AML-193 (cell line): ENCODE data around the gene SRL.
"Not testable (repeated sequence)": the region's sequence is repeated elsewhere in the genome, so short reads cannot be mapped to it uniquely, and the experiment has no call there.

Experiments
- DNase-seq, 2 experiments: peaks; one replicate each; lab custom pipeline; 2025; lab: John Stamatoyannopoulos, UW

The SRL gene

DNA sequence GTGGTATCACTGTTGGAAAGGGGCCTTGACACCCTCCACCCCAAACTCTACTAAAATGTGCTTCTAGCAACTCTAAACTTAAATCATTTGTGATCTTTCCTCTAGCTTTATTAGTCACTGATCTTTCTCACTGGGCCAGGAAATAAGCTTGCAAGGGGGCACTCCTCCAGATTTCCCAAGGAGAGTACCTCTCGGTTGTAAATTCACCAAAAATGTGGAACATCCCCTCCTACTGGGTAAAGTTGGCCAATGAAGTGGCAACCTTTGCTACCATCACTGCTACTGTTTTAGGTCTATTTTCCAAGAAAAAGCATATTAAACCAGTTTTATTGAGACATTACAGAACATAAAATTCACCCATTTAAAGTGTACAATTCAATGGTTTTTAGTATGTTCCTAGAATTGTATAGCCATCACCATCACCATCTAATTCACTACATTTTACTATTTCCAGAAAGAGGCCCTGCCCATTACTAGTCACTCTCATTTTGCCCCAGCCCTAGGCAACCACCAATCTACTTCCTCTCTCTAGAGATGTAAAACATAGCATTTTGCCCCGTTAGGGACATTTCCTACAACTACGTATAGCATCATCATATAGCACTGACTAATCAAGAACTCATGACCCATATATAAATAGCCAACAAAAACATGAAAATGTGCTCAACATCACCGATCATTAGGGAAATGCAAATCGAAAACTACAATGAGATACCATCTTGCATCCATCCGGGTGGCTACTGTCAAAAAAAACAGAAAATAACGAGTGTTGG, 81.0 kb downstream of the SRL start:
- no peak for DNase-seq

DNA sequence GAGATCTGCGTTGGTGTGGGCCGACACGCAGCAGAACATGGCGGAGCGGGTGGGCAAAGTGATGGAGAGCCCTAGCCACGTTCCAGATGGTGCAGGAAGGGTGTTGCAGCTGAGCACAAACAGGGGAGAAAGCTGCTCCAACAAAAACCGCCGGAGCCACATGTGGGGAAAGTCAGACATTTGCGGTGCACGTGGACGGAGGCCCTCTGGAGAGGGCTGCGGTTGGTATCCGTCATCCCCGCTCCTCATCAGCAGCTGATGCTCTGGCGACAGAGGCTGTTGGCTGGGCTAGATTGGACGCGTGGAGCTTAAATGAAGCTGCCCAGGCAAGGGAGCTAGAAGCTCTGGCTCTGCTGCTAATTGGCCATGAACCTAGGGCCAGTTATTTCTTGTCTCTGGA, 82.2 kb downstream of the SRL start:
- DNase-seq, result no peak

DNA sequence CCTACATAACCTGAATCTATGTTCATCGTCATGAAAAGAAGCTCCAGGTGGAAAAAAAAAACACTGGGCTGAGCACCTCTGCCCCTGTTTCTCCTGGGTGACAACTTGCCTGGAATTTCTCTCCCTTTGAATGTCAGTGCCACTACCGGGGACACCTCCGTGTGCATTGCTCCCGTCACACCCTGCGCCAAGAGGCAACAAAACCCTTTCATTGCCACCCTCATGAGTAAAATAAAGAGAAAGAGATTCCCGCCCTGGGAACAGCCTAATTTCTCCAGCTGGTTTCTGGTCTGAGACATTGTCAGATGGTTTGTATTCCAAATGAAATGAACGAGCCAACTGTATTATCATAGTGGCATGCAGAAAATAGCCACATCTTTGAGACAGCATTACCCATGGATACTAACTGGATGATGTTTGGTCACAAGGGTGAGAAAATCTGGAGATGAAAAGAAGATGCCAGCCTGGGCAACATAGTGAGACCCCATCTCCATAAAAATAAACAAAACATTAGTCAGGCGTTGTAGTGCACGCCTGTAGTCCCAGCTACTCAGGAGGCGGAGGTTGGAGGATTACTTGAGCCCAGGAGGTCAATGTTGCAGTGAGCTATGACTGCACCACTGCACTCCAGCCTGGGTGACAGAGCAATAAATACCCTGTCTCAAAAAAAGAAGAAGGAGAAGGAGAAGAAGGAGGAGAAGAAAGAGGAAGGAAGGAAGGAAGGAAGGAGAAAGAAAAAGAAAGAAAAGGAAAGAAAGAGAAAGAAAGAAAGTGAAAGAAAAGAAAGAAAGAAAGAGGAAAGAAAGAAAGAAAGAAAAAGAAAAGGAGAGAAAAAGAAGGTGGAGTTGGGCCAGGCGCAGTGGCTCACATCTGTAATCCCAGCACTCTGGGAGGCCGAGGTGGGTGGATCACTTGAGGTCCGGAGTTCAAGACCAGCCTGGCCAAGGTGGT, 83.5 kb downstream of the SRL start:
- DNase-seq, result no peak

DNA sequence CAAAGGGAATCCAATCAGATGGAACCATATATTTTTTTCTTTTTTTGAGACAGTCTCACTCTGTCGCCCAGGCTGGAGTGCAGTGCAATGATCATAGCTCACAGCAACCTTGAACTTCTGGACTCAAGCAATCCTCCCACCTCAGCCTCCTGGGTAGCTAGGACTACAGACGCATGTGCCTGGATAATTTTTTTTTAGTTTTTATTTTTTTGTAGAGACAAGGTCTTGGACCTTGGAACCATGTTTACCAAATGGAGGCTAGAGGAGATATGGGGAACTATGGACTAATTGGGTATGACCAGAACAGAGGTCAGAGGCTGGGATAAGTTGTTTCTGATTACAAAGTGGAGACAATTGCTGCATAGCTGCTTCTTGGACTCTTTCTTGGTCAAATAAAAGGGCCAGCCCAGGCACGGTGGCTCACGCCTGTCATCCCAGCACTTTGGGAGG, 84.5 kb downstream of the SRL start:
- no peak for DNase-seq

DNA sequence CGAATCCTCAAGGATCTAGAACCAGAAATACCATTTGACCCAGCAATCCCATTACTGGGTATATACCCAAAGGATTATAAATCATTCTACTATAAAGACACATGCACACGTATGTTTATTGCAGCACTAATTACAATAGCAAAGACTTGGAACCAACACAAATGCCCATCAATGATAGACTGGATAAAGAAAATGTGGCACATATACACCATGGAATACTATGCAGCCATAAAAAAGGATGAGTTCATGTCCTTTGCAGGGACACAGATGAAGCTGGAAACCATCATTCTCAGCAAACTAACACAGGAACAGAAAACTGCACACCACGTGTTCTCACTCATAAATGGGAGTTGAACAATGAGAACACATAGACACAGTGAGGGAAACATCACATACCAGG, 85.4 kb downstream of the SRL start:
- DNase-seq, result not testable (repeated sequence)

DNA sequence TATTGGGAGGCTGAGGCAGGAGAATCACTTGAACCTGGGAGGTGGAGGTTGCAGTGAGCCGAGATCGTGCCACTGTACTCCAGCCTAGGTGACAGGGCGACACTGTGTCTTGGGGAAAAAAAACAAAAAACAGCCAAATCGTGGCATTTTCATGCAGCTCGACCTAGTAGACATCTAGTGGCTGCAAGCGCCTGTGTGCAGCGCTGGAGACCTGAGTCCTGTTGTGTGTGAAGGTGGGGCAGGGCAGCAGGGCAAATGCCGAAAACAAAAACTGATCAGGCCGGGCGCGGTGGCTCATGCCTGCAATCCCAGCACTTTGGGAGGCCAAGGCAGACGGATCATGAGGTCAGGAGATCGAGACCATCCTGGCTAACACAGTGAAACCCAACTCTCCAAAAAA, 88.5 kb downstream of the SRL start:
- not testable (repeated sequence) for DNase-seq

DNA sequence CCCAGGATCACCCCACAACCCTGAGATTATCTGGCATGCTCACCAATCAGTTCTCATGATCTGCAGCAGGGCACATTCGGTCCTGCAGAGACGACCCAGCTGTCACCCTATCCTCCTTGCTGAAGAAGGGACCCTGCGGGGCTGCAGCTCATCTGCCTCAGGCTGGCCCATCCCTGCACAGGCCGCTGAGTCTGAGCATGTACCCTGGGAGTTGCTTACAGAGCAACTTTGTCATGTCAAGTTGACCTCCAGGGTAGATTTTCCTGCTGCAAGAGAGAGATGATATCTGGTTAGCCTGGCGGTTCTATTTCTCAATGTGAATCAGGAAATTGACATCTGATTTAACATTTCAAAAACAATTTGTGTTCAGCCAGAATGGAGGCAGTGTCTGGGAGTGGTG, 89.6 kb downstream of the SRL start:
- DNase-seq, result no peak

DNA sequence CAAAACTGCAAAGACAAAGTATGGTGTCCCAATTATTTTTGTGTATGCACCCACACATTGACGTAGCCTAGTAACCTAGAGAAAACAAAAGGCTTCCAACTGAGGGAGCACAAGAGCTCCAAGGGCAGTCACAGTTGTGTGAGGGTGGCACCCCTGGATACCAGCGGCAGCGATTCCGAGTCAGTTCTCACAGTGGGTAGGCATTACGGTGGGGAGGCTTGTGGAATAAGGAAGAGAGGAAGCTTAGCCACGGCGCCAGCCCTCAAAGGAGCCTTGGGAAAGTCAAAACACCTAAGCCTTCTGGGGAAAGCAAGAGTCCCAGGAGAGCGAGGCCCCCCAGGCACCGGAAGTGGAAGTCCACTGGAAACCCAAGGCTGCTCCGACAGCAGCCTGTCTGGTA, 94.6 kb downstream of the SRL start:
- no peak for DNase-seq

DNA sequence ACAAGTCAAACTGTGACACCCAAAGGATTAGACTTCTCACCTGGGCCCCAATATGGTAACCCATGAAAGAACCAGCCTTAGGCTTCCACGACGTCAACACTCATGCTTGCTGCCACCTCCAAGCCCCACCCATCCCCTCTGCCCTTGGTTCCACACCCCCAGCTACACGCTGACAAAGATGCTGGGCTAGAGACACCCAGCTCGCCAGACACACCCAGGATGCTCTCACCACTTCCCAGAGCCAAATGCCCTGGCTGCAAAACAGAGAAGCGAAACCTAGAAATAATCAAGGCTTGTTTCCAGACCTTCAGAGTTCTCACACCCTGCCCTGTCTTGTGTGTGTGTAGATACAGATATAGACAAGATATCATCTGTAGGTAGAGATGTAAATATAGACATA, 99.6 kb downstream of the SRL start:
- no peak for DNase-seq

DNA sequence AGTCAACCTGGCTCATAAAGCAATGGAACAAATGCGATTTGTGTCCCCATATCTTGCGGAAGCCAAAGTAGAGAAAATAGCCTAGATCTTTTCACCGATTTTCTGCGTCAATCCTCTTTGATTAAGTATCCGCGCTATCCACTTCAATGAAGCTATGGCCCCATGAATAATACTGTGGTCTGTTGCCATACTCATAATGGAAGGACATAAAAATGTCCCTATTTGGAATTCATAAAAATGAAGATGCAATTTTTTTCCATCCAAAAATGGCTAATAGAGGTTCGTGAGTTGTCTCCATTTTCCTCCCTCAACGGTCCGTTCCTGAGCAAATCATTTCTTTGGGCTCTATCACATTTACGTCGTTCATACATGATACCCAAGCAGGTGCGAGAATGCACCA, 100.3 kb downstream of the SRL start:
- DNase-seq, result no peak

DNA sequence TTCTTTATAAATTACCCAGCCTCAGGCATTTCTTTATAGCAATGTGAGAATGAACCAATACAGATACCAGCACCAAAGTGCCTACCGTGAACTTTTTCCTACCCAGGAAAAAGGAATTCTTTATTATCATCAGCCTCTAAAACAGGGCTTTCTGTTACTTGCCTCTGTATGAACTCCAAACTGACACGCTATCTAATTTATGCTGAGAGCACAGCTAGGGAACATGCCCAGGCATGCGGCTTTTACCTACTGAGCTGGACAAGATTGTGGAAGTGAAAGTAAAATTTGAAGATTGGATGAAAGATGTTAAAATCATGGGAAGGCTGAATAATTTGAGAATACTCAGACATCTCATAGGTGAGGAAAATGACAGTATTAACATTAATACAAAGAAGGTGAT, 101.2 kb downstream of the SRL start:
- no peak for DNase-seq

DNA sequence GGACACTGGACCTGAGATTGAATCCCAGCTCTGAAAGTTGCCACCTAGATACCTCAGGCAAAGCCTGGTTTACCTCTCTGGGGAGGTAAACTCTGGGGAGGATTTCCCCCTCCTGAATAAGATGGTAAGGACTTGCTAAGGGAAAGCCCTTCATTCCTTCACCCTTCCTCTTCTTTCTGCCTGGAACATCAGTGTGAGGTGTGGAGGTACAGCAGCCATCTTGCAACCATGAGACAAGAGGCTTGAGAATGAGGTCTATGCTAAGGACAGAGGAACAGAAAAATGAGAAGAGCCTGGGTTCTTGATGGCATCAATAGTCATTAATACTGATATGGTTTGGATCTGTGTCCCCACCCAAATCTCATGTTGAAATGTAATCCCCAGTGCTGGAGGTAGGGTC, 101.9 kb downstream of the SRL start:
- DNase-seq, result no peak
